Measurements from ENCODE around the gene RCAN1. TPM values are rescaled to one million over a fixed set of nuclear protein-coding genes. Genes with fewer than 3 reads are reported as not detected.

RCAN1 gene
- polyA plus RNA-seq, 1 donor (not counting 4 experiments of a cell fraction or from before 2014, with no cell fraction given): 21.3 TPM

DNA sequence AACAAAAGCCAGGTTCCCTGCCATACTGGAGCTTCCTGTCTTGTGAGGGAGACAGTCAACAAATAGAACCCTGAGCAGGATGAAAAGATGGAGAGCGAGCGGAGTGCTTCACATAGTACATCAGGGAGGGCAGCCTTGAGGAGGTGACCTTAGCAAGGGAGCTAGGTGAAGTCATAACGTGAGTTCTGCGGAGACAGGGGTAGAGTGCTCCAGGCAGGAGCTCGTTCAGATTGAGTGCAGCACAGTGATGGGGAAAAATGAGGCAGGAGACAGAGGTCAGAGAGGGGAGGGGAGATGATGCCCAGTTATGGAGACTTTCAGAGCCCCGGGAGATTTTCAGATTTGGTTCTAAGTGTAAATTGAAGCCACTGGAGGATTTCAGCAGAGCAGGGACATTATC lies 38.6 kb upstream of the RCAN1 start:
- no peaks in the 10 kb centered on the region for H3K9me1 ChIP-seq (ENCODE audit: control insufficient read depth, extremely low read depth, insufficient read depth, low read length)
- no peak overlapping the region for H3K4me3 ChIP-seq (ENCODE audit: control insufficient read depth in 2 of 3, extremely low read depth in 1 of 3, insufficient read depth in 2 of 3, low read depth in 1 of 3, low read length in 3 of 3)
- peaks cover 38% of the 10 kb centered on the region for H3K27me3 ChIP-seq (ENCODE audit: control insufficient read depth, extremely low read depth, insufficient read depth, low read length)
- no peaks in the 10 kb centered on the region for H3K79me2 ChIP-seq (ENCODE audit: control insufficient read depth, insufficient read depth, low read length)
- no peaks in the 10 kb centered on the region for H4K20me1 ChIP-seq (ENCODE audit: control insufficient read depth, extremely low read depth, insufficient read depth, low read length)
- H3K4me2 ChIP-seq (ENCODE audit: control insufficient read depth, extremely low read depth, insufficient read depth, low read depth, low read length): no peak overlapping the region
- no peaks in the 10 kb centered on the region for H3K9me3 ChIP-seq (ENCODE audit: control insufficient read depth, low read depth, low read length)
- H3K27ac ChIP-seq (ENCODE audit: control insufficient read depth, insufficient read depth, low read length): no peak overlapping the region
- H3K4me1 ChIP-seq (ENCODE audit: control insufficient read depth, extremely low read depth, insufficient read depth, low read length): no peaks in the 10 kb centered on the region
- dilution Hi-C loops (cut with MboI; ENCODE audit: extremely low pct_ligation_motif_present, low sequenced_read_pairs): no loop called here
- no peak for FAIRE-seq
- H3K9ac ChIP-seq (ENCODE audit: control insufficient read depth, extremely low read depth, insufficient read depth, low read length): no peak overlapping the region
- no peak overlapping the region for H2AFZ ChIP-seq (ENCODE audit: control insufficient read depth, low read length)
- H3K36me3 ChIP-seq (ENCODE audit: control insufficient read depth in 2 of 2, extremely low read depth in 1 of 2, insufficient read depth in 2 of 2, low read length in 2 of 2): no peaks in the 10 kb centered on the region
- no peak for TF ChIP-seq EZH2 (IDR thresholded peaks at IDR 0.05; ENCODE audit: low read length)
- TF ChIP-seq, protein P1, sequence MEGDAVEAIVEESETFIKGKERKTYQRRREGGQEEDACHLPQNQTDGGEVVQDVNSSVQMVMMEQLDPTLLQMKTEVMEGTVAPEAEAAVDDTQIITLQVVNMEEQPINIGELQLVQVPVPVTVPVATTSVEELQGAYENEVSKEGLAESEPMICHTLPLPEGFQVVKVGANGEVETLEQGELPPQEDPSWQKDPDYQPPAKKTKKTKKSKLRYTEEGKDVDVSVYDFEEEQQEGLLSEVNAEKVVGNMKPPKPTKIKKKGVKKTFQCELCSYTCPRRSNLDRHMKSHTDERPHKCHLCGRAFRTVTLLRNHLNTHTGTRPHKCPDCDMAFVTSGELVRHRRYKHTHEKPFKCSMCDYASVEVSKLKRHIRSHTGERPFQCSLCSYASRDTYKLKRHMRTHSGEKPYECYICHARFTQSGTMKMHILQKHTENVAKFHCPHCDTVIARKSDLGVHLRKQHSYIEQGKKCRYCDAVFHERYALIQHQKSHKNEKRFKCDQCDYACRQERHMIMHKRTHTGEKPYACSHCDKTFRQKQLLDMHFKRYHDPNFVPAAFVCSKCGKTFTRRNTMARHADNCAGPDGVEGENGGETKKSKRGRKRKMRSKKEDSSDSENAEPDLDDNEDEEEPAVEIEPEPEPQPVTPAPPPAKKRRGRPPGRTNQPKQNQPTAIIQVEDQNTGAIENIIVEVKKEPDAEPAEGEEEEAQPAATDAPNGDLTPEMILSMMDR (optimal IDR thresholded peaks at IDR 0.05 in 1 of 3, IDR thresholded peaks at IDR 0.05 in 1 of 3, conservative IDR thresholded peaks at IDR 0.05 in 1 of 3; ENCODE audit: extremely low read depth in 1 of 3, insufficient read depth in 2 of 3, low read length in 3 of 3): no peak
- no peak for DNase-seq (ENCODE audit: low read depth, low spot score)

DNA sequence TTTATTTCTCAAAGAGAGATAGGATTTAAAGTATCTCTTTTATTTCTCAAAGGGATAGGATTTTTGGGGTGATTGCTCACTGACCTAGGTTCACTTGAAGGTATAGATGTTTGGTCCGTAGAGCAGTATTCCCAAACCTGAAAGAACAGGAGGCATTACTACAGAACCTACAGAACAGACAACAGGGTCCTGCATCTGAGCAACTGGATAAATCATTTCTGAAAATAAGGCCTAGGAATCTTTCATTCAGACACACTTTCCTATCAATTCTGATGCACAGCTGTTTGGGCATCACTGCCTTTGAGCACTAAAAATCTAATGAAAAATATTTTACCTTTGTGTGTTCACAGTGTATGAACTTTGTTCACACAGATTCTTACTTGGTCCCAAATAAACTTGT lies 36.7 kb upstream of the RCAN1 start:
- Histone ChIP-seq H3K9ac (ENCODE audit: control insufficient read depth, extremely low read depth, insufficient read depth, low read length) (no peak overlapping the region), H3K27ac (ENCODE audit: control insufficient read depth, insufficient read depth, low read length) (no peak overlapping the region), H2AFZ (ENCODE audit: control insufficient read depth, low read length) (no peak overlapping the region), H3K36me3 (ENCODE audit: control insufficient read depth in 2 of 2, extremely low read depth in 1 of 2, insufficient read depth in 2 of 2, low read length in 2 of 2) (no peaks in the 10 kb centered on the region), H3K4me3 (ENCODE audit: control insufficient read depth in 2 of 3, extremely low read depth in 1 of 3, insufficient read depth in 2 of 3, low read depth in 1 of 3, low read length in 3 of 3) (no peak overlapping the region), H4K20me1 (ENCODE audit: control insufficient read depth, extremely low read depth, insufficient read depth, low read length) (peaks cover 2% of the 10 kb centered on the region), H3K27me3 (ENCODE audit: control insufficient read depth, extremely low read depth, insufficient read depth, low read length) (peaks cover 43% of the 10 kb centered on the region), H3K79me2 (ENCODE audit: control insufficient read depth, insufficient read depth, low read length) (no peaks in the 10 kb centered on the region), H3K4me2 (ENCODE audit: control insufficient read depth, extremely low read depth, insufficient read depth, low read depth, low read length) (no peak overlapping the region), H3K9me3 (ENCODE audit: control insufficient read depth, low read depth, low read length) (no peaks in the 10 kb centered on the region), H3K4me1 (ENCODE audit: control insufficient read depth, extremely low read depth, insufficient read depth, low read length) (no peaks in the 10 kb centered on the region), H3K9me1 (ENCODE audit: control insufficient read depth, extremely low read depth, insufficient read depth, low read length) (no peaks in the 10 kb centered on the region)
- dilution Hi-C loops (cut with MboI; ENCODE audit: extremely low pct_ligation_motif_present, low sequenced_read_pairs): no loop called here
- DNase-seq (ENCODE audit: low read depth, low spot score) (no peak), FAIRE-seq (no peak)
- TF ChIP-seq EZH2 (IDR thresholded peaks at IDR 0.05; ENCODE audit: low read length): no peak
- TF ChIP-seq, protein P1 (optimal IDR thresholded peaks at IDR 0.05 in 1 of 3, IDR thresholded peaks at IDR 0.05 in 1 of 3, conservative IDR thresholded peaks at IDR 0.05 in 1 of 3; ENCODE audit: extremely low read depth in 1 of 3, insufficient read depth in 2 of 3, low read length in 3 of 3): no peak
